Fibroblast of lung (primary cell): Measurements from ENCODE around the gene TNIK.

Experiments
- CTCF ChIP-seq, 2 donors: IDR thresholded peaks in 1 of 2; conservative IDR thresholded peaks in 1 of 2; 1 replicate in 1 of 2; 2 replicates in 1 of 2; pipeline ENCODE4 v1.5.1; 2011 to 2012; ENCODE audit warnings: low read length in 2 of 2, control low read depth in 1 of 2, inconsistent platforms in 1 of 2, low read depth in 1 of 2, mild to moderate bottlenecking in 1 of 2
- EZH2 ChIP-seq: IDR thresholded peaks from 2 replicates; pipeline ENCODE4 v1.5.1; 2012; ENCODE audit warnings: low read length, control low read depth, mild to moderate bottlenecking; ENCODE audit errors: missing control alignments

GRCh38 chr3:171268677-171269076, 191.5 kb downstream of the TNIK start:
- TF ChIP-seq EZH2 (no peak), CTCF (conservative IDR thresholded peaks at IDR 0.05 in 1 of 2, IDR thresholded peaks at IDR 0.05 in 1 of 2; ENCODE audit: low read depth in 1 of 2, low read length in 2 of 2) (no peak)
